Glutamatergic neuron (in vitro differentiated cells): Measurements from ENCODE around the gene RPS19. TPM values are rescaled to one million over a fixed set of nuclear protein-coding genes. Genes with fewer than 3 reads are reported as not detected.

Source experiments
- DNase-seq: peaks from one replicate; pipeline ENCODE4 v3.0.0; 2022
- H3K27ac Mint-ChIP-seq: one replicate; pipeline ENCODE4 v1.8.0; 2020; ENCODE audit warnings: mild to moderate bottlenecking, mixed read lengths, inconsistent platforms; ENCODE audit not compliant: unreplicated experiment
- H3K27me3 Mint-ChIP-seq: one replicate; pipeline ENCODE4 v1.8.0; 2020; ENCODE audit warnings: mild to moderate bottlenecking, moderate library complexity, mixed read lengths, inconsistent platforms; ENCODE audit not compliant: unreplicated experiment
- H3K36me3 Mint-ChIP-seq: one replicate; pipeline ENCODE4 v1.8.0; 2020; ENCODE audit warnings: mild to moderate bottlenecking, mixed read lengths, inconsistent platforms; ENCODE audit not compliant: unreplicated experiment
- H3K4me1 Mint-ChIP-seq: one replicate; pipeline ENCODE4 v1.8.0; 2020; ENCODE audit warnings: mild to moderate bottlenecking, low read depth, mixed read lengths, inconsistent platforms; ENCODE audit not compliant: unreplicated experiment
- H3K4me3 Mint-ChIP-seq: one replicate; pipeline ENCODE4 v1.8.0; 2020; ENCODE audit warnings: mild to moderate bottlenecking, mixed read lengths, inconsistent platforms; ENCODE audit not compliant: unreplicated experiment
- H3K9me3 Mint-ChIP-seq: one replicate; pipeline ENCODE4 v1.8.0; 2020; ENCODE audit warnings: mild to moderate bottlenecking, moderate library complexity, mixed read lengths, inconsistent platforms; ENCODE audit not compliant: unreplicated experiment
- CTCF ChIP-seq: fragments of 200-600 bp; sonication (generic); IDR thresholded peaks from one replicate; pipeline ENCODE4 v1.5.0; 2021; ENCODE audit not compliant: partially characterized antibody, unreplicated experiment
- total RNA-seq: library from RNA; stranded (reverse); fragmentation: NEBNext Ultra II Directional; extraction: Animal tissue kit (Norgen Biotek cat#: 25700); gene quantifications from one replicate; pipeline ENCODE4 v1.2.1, GENCODE V29; 2021; ENCODE audit not compliant: unreplicated experiment

RPS19 gene
- total RNA-seq, 1 donor from 2014 or later, result 1,637 TPM

- DNase-seq, result peak; percentile 44
- TF ChIP-seq CTCF, result no peak
- Mint-ChIP-seq H3K9me3 (peaks cover 5% of the 10 kb centered on the region), H3K27ac (peak within 1 kb of the TSS; percentile 91), H3K4me3 (peak within 1 kb of the TSS; percentile 98), H3K4me1 (peaks cover 9% of the 10 kb centered on the region), H3K27me3 (peaks cover 9% of the 10 kb centered on the region), H3K36me3 (no peaks in the 10 kb centered on the region)
Measured at GRCh38 chr19:41882568-41883462, 22.8 kb downstream of the RPS19 start, which contains the start of gene ARHGEF1. TSS of gene ARHGEF1 (plus strand) at chr19:41883184. CDS start at chr19:41888083, 4,899 bp downstream.

- H3K4me3 Mint-ChIP-seq, result peak overlapping the region; percentile 94
- DNase-seq, result no peak
- peak overlapping the region; percentile 75 for H3K27ac Mint-ChIP-seq
Measured at GRCh38 chr19:41883463-41883820, 23.4 kb downstream of the RPS19 start.

GRCh38 chr19:41883821-41884733 is 24.0 kb downstream of the RPS19 start:
- DNase-seq, result peak; percentile 95
- peaks cover 8% of the 10 kb centered on the region for H3K9me3 Mint-ChIP-seq
- peaks cover 9% of the 10 kb centered on the region for H3K27me3 Mint-ChIP-seq
- no peaks in the 10 kb centered on the region for H3K36me3 Mint-ChIP-seq
- peak overlapping the region; percentile 94 for H3K4me3 Mint-ChIP-seq
- H3K27ac Mint-ChIP-seq, result peak overlapping the region; percentile 75
- H3K4me1 Mint-ChIP-seq, result peaks cover 11% of the 10 kb centered on the region
- no peak for TF ChIP-seq CTCF

More at GRCh38 chr19:41883463-41883820, 23.4 kb downstream of the RPS19 start:
- peaks cover 7% of the 10 kb centered on the region for H3K9me3 Mint-ChIP-seq
- peaks cover 11% of the 10 kb centered on the region for H3K4me1 Mint-ChIP-seq
- no peaks in the 10 kb centered on the region for H3K36me3 Mint-ChIP-seq
- H3K27me3 Mint-ChIP-seq, result peaks cover 9% of the 10 kb centered on the region
- no peak for TF ChIP-seq CTCF

- peaks cover 12% of the 10 kb centered on the region for H3K9me3 Mint-ChIP-seq
- no peak overlapping the region for H3K4me3 Mint-ChIP-seq
- no peak for DNase-seq
- H3K27ac Mint-ChIP-seq, result peak overlapping the region; percentile 28
- peaks cover 4% of the 10 kb centered on the region for H3K36me3 Mint-ChIP-seq
- H3K4me1 Mint-ChIP-seq, result peaks cover 15% of the 10 kb centered on the region
- TF ChIP-seq CTCF, result no peak
- H3K27me3 Mint-ChIP-seq, result peaks cover 11% of the 10 kb centered on the region
Measured at GRCh38 chr19:41886761-41887710, 27.0 kb downstream of the RPS19 start.
